ENCODE results near the gene CAMTA1.

Gene CAMTA1

GRCh38 chr1:7427605-7428300, 642.5 kb downstream of the CAMTA1 start:
- DNase-seq: no peak

DNA sequence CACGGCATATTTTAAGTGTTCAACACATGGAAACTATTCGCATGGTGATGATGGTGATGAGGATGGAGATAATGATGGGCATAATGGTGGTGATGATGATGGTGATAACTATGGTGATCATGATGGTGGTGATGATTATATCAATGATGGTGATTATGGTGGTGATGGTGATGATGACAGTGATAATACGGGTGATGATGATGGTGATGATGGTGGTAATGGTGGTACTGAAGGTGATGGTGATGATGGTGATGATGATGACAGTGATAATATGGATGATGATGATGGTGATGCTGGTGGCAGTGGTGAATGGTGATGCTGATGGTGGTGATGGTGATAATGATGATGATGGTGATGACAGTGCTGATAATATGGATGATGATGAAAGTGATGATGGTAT, 644.0 kb downstream of the CAMTA1 start:
- no peak for DNase-seq

GRCh38 chr1:7430047-7430608, 644.9 kb downstream of the CAMTA1 start:
- DNase-seq: no peak

DNA sequence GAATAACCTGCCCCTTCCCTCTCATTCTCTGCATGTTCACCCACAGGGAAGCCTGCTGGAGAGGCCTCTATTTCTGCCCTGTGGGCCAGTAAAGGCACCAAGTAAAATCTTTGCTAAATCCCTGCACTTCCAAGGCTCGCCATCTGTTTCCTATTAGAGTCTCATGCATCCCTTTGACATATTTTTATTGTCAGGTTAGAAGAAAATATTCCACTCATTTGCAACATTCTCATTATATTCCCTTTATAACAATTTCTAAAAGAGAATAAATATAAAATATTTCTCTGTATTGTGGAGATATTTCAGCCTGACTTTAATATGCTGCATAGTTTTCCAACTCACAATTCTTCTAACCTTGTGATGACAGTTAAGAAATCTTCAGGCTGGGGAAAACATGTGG, 645.4 kb downstream of the CAMTA1 start:
- DNase-seq: no peak

DNA sequence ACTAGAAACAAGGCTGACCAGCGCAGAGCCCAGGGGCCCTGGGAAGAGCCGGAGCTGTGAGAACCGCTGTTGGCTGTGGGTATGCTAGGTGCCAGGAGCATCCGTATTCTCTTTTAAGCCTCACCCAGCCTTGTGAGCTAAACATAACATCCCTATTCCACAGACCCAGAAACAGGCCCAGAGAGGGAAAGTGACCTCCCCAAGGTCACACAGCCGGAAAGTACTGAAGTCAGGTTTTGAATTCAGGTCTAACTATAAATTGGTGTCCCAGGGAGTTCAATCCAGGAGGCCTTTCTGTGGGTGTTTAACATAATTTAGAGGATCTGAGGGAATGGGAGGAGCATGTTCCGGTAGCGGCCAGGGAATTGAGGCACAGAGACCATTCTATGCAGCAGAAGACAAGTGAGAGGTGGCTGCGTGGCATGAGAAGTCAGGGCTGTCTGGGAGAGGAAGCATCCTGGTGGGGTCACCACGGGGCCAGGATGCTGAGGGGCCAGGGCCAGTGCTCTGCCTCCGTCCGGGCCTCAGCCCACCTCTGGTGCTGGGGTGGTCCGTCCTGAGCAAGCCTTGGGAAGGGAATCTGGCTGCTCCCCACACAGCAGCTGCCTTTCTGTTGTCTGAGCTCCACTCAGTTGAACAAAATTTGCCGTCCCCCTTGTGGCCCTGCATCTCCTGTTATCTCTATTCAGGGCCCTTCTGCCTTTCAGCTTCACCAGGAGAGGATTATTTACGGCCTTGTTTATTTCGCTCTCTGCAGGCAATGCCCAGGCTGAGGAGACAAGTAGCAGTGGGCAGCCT, 647.0 kb downstream of the CAMTA1 start:
- no peak for DNase-seq

GRCh38 chr1:7432900-7433380, 647.7 kb downstream of the CAMTA1 start:
- no peak for DNase-seq

GRCh38 chr1:7434566-7434965, 649.3 kb downstream of the CAMTA1 start:
- DNase-seq: no peak

DNA sequence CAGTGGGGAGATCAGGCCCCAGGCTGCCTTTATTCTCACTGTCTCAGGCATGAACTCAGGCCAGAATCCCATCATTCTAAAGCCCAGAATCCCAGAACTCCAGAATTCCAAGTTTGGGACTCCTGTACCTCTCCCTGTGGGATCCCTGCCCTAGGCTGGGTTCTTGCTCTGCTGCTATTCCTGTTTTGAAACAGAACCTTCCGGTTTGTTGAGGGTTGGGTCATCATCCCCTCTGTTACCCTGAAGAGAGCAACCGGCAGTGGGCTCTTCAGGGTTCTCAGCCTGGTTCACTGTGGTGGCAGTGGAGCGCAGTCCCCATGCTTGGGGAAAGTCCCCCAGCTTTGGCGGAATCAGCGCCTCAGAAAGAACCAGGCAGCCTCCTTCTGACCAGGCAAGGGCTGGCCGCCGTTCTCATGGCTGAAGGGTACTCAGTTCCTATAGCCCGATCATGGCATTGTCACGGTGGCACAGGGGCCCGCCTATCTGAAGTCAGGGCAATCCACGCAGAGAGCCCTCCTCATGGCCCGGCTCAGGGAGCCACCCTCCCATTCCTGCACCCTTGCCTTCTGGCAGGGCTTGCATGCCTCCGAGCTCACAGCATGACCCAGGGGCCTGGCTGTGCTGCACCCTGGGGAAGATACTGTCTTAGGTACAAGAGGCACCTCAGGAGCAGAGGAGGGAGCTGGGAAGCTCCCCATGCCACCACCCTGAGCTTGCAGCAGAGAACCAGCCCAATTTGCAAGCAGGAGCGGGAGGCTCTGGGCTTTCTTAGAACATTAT, 650.2 kb downstream of the CAMTA1 start:
- DNase-seq: no peak

GRCh38 chr1:7436056-7437005, 651.1 kb downstream of the CAMTA1 start:
- no peak for DNase-seq

GRCh38 chr1:7437036-7437435, 651.8 kb downstream of the CAMTA1 start:
- no peak for DNase-seq

GRCh38 chr1:7437608-7438395, 652.5 kb downstream of the CAMTA1 start:
- no peak for DNase-seq

DNA sequence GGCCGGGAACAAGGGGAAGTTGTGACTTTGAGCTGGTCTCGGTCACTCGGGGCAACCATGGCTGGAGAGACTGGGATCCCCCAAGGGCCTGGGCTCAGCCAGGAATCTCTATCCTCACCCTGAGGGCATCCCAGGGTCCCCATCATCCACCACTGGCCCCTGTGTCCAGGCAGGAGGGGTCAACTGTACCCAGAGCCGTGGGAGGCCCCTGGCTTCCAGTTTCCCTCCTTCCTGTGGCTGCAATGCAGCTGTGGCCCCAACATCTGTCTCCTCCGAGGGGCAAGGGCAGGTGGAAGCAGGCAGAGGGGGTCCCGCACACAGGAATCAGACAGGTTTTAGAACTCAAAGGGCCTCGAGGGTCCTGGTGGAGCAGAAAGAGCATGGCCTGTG, 653.1 kb downstream of the CAMTA1 start:
- DNase-seq: no peak

DNA sequence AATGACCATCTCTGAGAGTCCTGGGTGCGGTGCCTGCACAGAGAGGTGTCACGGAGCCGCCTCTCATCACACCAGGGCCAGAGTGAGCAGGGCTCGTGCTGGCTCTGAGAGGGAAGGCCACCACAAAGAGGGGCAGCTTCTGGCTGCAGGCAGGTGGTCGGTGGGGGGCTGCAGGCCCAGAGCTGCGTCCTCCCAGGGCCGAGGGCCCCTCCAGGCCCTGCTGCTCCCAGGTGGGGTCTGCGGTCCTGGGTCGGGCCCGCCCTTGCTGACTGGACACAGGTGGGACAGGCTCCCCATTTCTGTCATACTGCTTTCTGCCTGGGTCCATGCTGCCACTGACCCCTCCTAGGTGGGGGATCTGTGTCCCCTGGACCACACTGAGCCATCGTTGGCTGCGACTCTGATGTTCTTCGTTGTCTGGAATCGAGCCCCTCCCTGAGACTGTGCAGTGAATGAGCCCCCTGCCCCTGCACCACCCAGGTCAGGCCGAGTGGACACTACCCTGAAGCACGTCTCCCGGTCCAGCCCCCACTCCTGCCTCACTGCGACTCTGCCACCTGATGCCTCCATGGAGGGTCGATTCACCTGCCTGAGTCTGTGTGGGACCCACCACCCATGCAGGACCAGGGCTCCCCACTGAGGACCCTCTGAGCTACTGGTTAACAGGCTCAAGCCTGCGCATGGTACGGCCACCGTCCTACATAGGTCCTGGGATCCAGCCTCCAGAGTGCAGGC, 653.8 kb downstream of the CAMTA1 start:
- DNase-seq: no peak

- DNase-seq: no peak
Measured at GRCh38 chr1:7440154-7440553, 654.9 kb downstream of the CAMTA1 start.

DNA sequence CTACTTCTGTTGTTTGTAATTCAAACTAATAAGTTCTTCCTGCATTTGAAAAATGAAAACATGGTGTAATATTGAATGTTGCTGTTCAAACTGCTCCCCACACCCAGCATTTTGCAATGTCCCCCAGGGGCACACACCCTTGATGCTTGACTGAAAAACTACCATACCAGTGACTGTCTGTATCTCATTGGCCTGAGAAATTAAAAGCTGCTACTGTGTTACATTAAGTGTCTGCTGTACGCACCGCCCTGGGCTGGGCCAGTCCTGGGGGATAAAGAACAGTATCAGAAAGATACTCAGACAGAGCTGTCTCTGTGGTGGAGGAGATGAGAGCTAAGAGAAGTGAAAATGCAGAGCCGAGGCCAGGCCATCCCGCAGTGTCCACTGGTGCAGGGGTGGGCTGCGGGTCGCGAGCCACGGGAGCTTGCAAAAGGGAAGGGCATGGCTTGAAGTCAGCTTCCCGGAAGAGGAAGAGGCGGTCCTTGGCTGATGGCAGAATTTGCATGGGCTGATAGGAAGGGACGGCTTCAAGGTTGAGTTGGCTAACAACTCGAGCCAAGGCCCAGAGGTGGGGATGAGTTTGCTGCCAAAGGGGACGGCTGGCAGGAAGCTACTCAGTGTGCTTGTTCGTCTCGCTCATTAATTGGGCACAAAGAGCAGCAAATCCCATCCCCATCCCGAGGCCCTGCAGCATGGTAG, 656.0 kb downstream of the CAMTA1 start:
- DNase-seq: no peak

- DNase-seq: no peak
Measured at GRCh38 chr1:7442036-7442435, 656.8 kb downstream of the CAMTA1 start.

GRCh38 chr1:7442918-7443317, 657.7 kb downstream of the CAMTA1 start:
- no peak for DNase-seq

- DNase-seq: no peak
Measured at GRCh38 chr1:7444363-7444762, 659.1 kb downstream of the CAMTA1 start.

GRCh38 chr1:7447093-7447492, 661.8 kb downstream of the CAMTA1 start:
- no peak for DNase-seq

DNA sequence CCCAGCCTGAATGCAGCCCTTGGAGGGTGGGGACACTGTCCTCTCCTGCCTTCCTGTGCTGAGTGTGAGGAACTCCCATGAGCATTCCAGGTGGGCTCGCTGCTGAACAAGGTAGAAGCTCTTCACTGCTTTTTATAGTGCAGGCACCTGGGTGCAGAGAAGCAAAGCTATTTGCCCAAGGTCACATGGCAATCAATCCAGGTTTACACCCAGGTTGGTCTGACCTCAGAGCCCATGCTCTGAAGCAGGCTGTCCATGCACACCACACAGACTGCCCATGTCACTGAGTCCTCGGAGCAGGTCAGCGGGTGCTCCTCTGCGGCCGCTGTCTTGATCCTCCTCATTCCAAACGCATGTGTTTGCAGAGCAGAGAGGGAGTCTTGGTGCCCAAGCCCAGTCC, 662.5 kb downstream of the CAMTA1 start:
- DNase-seq: no peak
